Uterus (tissue), 4 donors: ENCODE measurements around the gene ADGRD1. TPM values are rescaled to one million over a fixed set of nuclear protein-coding genes. Genes with fewer than 3 reads are reported as not detected.

ENCODE experiments used
- DNase-seq, 2 donors: peaks; one replicate each; pipeline ENCODE4 v3.0.0-alpha.2; 2019 to 2020
- H3K27ac ChIP-seq, 2 donors: fragments of 200-600 bp; sonication (generic); 1 replicate in 1 of 2; 2 replicates in 1 of 2; pipeline ENCODE4 v1.5.1; 2016 to 2018
- H3K27me3 ChIP-seq, 2 donors: fragments of 200-600 bp; sonication (generic); one replicate each; pipeline ENCODE4 v1.5.1; 2018 to 2019; ENCODE audit warnings: control low read depth in 1 of 2
- H3K36me3 ChIP-seq, 2 donors: fragments of 200-600 bp; sonication (generic); one replicate each; pipeline ENCODE4 v1.5.1; 2019; ENCODE audit warnings: control low read depth in 1 of 2
- H3K4me1 ChIP-seq, 2 donors: fragments of 200-600 bp; sonication (generic); one replicate each; pipeline ENCODE4 v1.5.1; 2018 to 2019; ENCODE audit warnings: control low read depth in 1 of 2
- H3K4me3 ChIP-seq, 2 donors: fragments of 200-600 bp; sonication (generic); 1 replicate in 1 of 2; 2 replicates in 1 of 2; pipeline ENCODE4 v1.5.1; 2018 to 2019; ENCODE audit warnings: mild to moderate bottlenecking in 1 of 2
- H3K9me3 ChIP-seq, 2 donors: fragments of 200-600 bp; sonication (generic); one replicate each; pipeline ENCODE4 v1.5.1; 2019; ENCODE audit warnings: control low read depth in 1 of 2
- CTCF ChIP-seq, 4 experiments: fragments of 200-600 bp in 2 of 4; fragments of 450-650 bp in 2 of 4; sonication (generic) in 2 of 4; IDR thresholded peaks; one replicate each; pipeline ENCODE4 v1.5.1; 2016 to 2019; ENCODE audit warnings: antibody characterized with exemption in 4 of 4, mild to moderate bottlenecking in 2 of 4, moderate library complexity in 1 of 4
- POLR2A ChIP-seq, 2 donors: fragments of 450-650 bp; IDR thresholded peaks; one replicate each; pipeline ENCODE4 v1.6.1; 2016; ENCODE audit warnings: antibody characterized with exemption in 2 of 2, mild to moderate bottlenecking in 1 of 2, moderate library complexity in 1 of 2
- intact Hi-C: fragments of 100-400 bp; cut with DNase I; formaldehyde crosslinking; loops from one replicate; pipeline ENCODE4 v1.15.1; 2023; ENCODE audit warnings: low total_unique reads
- total RNA-seq, 4 donors: library from RNA; depleted of rRNA in 3 of 4; stranded (reverse); fragments of >200 nt in 3 of 4; gene quantifications; one replicate each; pipeline versions ENCODE4 v1.1.0 to v1.2.4, GENCODE V29; 2014 to 2023
- donor health status: DM: yes; HTN: yes; CAD: no.

Gene ADGRD1
- total RNA-seq, 4 donors from 2014 or later = 13.5 to 89.9 (median 33.7) TPM

GRCh38 chr12:131105351-131105735, 151.6 kb downstream of the ADGRD1 start:
- Histone ChIP-seq H3K4me1 (no peaks in the 10 kb centered on the region), H3K4me3 (no peak overlapping the region), H3K9me3 (no peaks in the 10 kb centered on the region), H3K36me3 (no peaks in the 10 kb centered on the region), H3K27me3 (no peaks in the 10 kb centered on the region), H3K27ac (no peak overlapping the region)
- intact Hi-C loops = no loop called here
- TF ChIP-seq CTCF (IDR thresholded peaks at IDR 0.05) (no peak), POLR2A (IDR thresholded peaks at IDR 0.05) (no peak)
- DNase-seq = peak in 1 of 2 donors; percentile 9

GRCh38 chr12:131105736-131106348, 152.1 kb downstream of the ADGRD1 start:
- DNase-seq = peak in 1 of 2 donors; percentile 11

GRCh38 chr12:131106349-131106941, 152.7 kb downstream of the ADGRD1 start:
- Histone ChIP-seq H3K4me1 (no peaks in the 10 kb centered on the region), H3K9me3 (no peaks in the 10 kb centered on the region), H3K27ac (no peak overlapping the region), H3K27me3 (no peaks in the 10 kb centered on the region), H3K4me3 (no peak overlapping the region), H3K36me3 (no peaks in the 10 kb centered on the region)
- TF ChIP-seq POLR2A (IDR thresholded peaks at IDR 0.05) = no peak
- TF ChIP-seq CTCF (IDR thresholded peaks at IDR 0.05) = no peak
- intact Hi-C loops = no loop called here
- no peak for DNase-seq

More at GRCh38 chr12:131105736-131106348, 152.1 kb downstream of the ADGRD1 start:
- no peaks in the 10 kb centered on the region for H3K27me3 ChIP-seq
- TF ChIP-seq CTCF (IDR thresholded peaks at IDR 0.05) (no peak), POLR2A (IDR thresholded peaks at IDR 0.05) (no peak)
- no peak overlapping the region for H3K4me3 ChIP-seq
- H3K27ac ChIP-seq = no peak overlapping the region
- no peaks in the 10 kb centered on the region for H3K36me3 ChIP-seq
- H3K4me1 ChIP-seq = no peaks in the 10 kb centered on the region
- H3K9me3 ChIP-seq = no peaks in the 10 kb centered on the region
- intact Hi-C loops = no loop called here

- no peak for TF ChIP-seq POLR2A (IDR thresholded peaks at IDR 0.05)
- TF ChIP-seq CTCF (IDR thresholded peaks at IDR 0.05) = no peak
- no peak for DNase-seq
- Histone ChIP-seq H3K4me3 (no peak overlapping the region), H3K27me3 (no peaks in the 10 kb centered on the region), H3K9me3 (no peaks in the 10 kb centered on the region), H3K4me1 (no peaks in the 10 kb centered on the region), H3K27ac (no peak overlapping the region), H3K36me3 (no peaks in the 10 kb centered on the region)
- intact Hi-C loops = no loop called here
These were observed 154.7 kb downstream of the ADGRD1 start for GRCh38 chr12:131108177-131108955.

- DNase-seq = no peak
- intact Hi-C loops = no loop called here
- Histone ChIP-seq H3K9me3 (no peaks in the 10 kb centered on the region), H3K36me3 (no peaks in the 10 kb centered on the region), H3K4me3 (no peak overlapping the region), H3K4me1 (no peaks in the 10 kb centered on the region), H3K27ac (no peak overlapping the region), H3K27me3 (no peaks in the 10 kb centered on the region)
- no peak for TF ChIP-seq POLR2A (IDR thresholded peaks at IDR 0.05)
These were observed 157.7 kb downstream of the ADGRD1 start for GRCh38 chr12:131111446-131111845.
